ENCODE results near the gene ECT2L. TPM values are rescaled to one million over a fixed set of nuclear protein-coding genes. Genes with fewer than 3 reads are reported as not detected.

Gene ECT2L
- total RNA-seq, 1 experiment from 2014 or later = not detected

GRCh38 chr6:138920906-138921305 is 125.0 kb downstream of the ECT2L start:
- H2BK20ac ChIP-seq (ENCODE audit: low read depth, low read length, poor library complexity, severe bottlenecking) = no peak overlapping the region
- DNase-seq = no peak
- H2BK120ac ChIP-seq (ENCODE audit: low read depth, low read length, poor library complexity, severe bottlenecking) = no peak overlapping the region
- no peak overlapping the region for H4K91ac ChIP-seq (ENCODE audit: insufficient read length, low read depth, low read length)
- H3K23ac ChIP-seq (ENCODE audit: insufficient read length, low read depth, low read length) = no peak overlapping the region
- H3K23me2 ChIP-seq (ENCODE audit: insufficient read length, low read depth, low read length, poor library complexity, severe bottlenecking) = no peaks in the 10 kb centered on the region
- no peak overlapping the region for H2AFZ ChIP-seq (ENCODE audit: low read length)
- H3T11ph ChIP-seq (ENCODE audit: low read length) = no peak overlapping the region
- H3K9me3 ChIP-seq (ENCODE audit: control insufficient read depth, low read depth, low read length) = no peaks in the 10 kb centered on the region
- no peak for TF ChIP-seq CTCF (conservative IDR thresholded peaks at IDR 0.05)
- H2BK15ac ChIP-seq (ENCODE audit: low read depth, low read length) = no peak overlapping the region
- H3K4me1 Mint-ChIP-seq = peaks cover 0 to 3% of the 10 kb centered on the region in 2 experiments; a peak in 2 of 4 replicates
- no peak overlapping the region for H3K4me3 Mint-ChIP-seq
- H3K4ac ChIP-seq (ENCODE audit: low read depth, low read length) = no peak overlapping the region
- H2BK12ac ChIP-seq (ENCODE audit: insufficient read length, low read depth, low read length) = no peak overlapping the region
- no peak overlapping the region for H3K14ac ChIP-seq (ENCODE audit: insufficient read depth, low read length)
- H3K27ac Mint-ChIP-seq = no peak overlapping the region
- no peaks in the 10 kb centered on the region for H3K79me1 ChIP-seq (ENCODE audit: insufficient read depth, low read depth, low read length, poor library complexity, severe bottlenecking)
- WGBS (ENCODE audit: extremely low coverage, insufficient read length, low lambda C conversion rate) = no CpG with 5 or more reads among the region's 3 CpGs
- H3K9me3 Mint-ChIP-seq = no peaks in the 10 kb centered on the region
- H3K27me3 ChIP-seq (ENCODE audit: insufficient read depth, low read length) = no peaks in the 10 kb centered on the region
- no peaks in the 10 kb centered on the region for H3K79me2 ChIP-seq (ENCODE audit: insufficient read depth, low read length)
- no peaks in the 10 kb centered on the region for H4K20me1 ChIP-seq (ENCODE audit: control insufficient read depth, insufficient read depth, insufficient read length)
- H3K27ac ChIP-seq (ENCODE audit: insufficient read length, low read depth, low read length) = no peak overlapping the region
- H3K56ac ChIP-seq (ENCODE audit: insufficient read length, low read depth, low read length) = no peak overlapping the region
- H4K8ac ChIP-seq (replicated peaks; ENCODE audit: insufficient read length, low read depth, low read length) = no peak overlapping the region
- peaks cover 3 to 27% (median 20%) of the 10 kb centered on the region in 3 experiments; a peak in 5 of 7 replicates for H3K36me3 Mint-ChIP-seq (ENCODE audit: insufficient read depth in 1 of 3, low read depth in 3 of 3)
- no peaks in the 10 kb centered on the region for H3K27me3 Mint-ChIP-seq (ENCODE audit: low read depth)
- no peak overlapping the region for H4K5ac ChIP-seq (ENCODE audit: insufficient read length, low read depth, low read length)
- H2AK5ac ChIP-seq (ENCODE audit: insufficient read length, low read length) = no peak overlapping the region
- no peak overlapping the region for H3K18ac ChIP-seq (ENCODE audit: insufficient read length, low read depth, low read length)
- no peak overlapping the region for H2BK5ac ChIP-seq (ENCODE audit: insufficient read length, low read length)
- no peak overlapping the region for H3K9ac ChIP-seq (ENCODE audit: extremely low read depth, insufficient read length, low read length)
- H3K4me2 ChIP-seq (ENCODE audit: insufficient read depth, insufficient read length, low read length) = no peak overlapping the region
- H3K4me1 ChIP-seq (ENCODE audit: insufficient read depth, low read length) = no peaks in the 10 kb centered on the region
